ENCODE results near the gene TMEM132A. TPM values are rescaled to one million over a fixed set of nuclear protein-coding genes. Genes with fewer than 3 reads are reported as not detected.
A peak's percentile ranks its signal among the peaks of the same experiment; 100 is the strongest.

TMEM132A gene
- total RNA-seq, 1 experiment from 2014 or later, result 95.5 TPM

DNA sequence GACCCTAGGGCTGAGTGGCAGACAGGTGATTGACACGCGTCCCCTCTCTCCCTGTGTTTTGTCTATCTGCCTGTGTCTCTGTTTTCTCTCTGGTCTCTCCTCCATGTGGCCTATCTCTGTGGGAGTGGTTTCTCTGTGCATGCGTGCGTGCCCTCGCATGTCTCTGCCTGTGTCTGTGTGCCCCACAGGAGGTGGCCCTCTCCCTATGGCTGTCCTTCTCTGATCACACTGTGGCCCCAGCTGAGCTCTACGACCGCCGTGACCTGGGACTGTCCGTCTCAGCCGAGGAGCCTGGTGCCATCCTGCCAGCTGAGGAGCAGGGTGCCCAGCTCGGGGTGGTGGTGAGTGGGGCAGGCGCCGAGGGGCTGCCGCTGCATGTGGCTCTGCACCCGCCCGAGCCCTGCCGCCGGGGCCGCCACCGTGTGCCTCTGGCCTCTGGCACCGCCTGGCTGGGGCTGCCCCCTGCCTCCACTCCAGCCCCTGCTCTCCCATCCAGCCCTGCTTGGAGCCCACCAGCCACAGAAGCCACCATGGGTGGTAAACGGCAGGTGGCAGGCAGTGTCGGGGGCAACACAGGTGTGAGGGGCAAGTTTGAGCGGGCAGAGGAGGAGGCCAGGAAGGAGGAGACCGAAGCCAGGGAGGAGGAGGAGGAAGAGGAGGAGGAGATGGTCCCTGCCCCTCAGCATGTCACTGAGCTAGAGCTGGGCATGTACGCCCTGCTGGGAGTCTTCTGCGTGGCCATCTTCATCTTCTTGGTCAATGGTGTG lies 11.6 kb downstream of the TMEM132A start:
- Mint-ChIP-seq H3K4me1 (peaks cover 13 to 19% of the 10 kb centered on the region in 2 experiments), H3K36me3 (ENCODE audit: insufficient read depth in 1 of 3, low read depth in 3 of 3) (peaks cover 6 to 37% (median 33%) of the 10 kb centered on the region in 3 experiments; a peak in 6 of 7 replicates), H3K9me3 (no peaks in the 10 kb centered on the region), H3K27me3 (ENCODE audit: low read depth) (peaks cover 2% of the 10 kb centered on the region), H3K27ac (peak overlapping the region in 1 of 3 experiments; percentile 79; a peak in 2 of 7 replicates), H3K4me3 (no peak overlapping the region)
- Histone ChIP-seq H3K9ac (ENCODE audit: extremely low read depth, insufficient read length, low read length) (no peak overlapping the region), H2BK12ac (ENCODE audit: insufficient read length, low read depth, low read length) (no peak overlapping the region), H3T11ph (ENCODE audit: low read length) (no peak overlapping the region), H3K23ac (ENCODE audit: insufficient read length, low read depth, low read length) (no peak overlapping the region), H2AK5ac (ENCODE audit: insufficient read length, low read length) (no peak overlapping the region), H3K9me3 (ENCODE audit: control insufficient read depth, low read depth, low read length) (no peaks in the 10 kb centered on the region), H3K56ac (ENCODE audit: insufficient read length, low read depth, low read length) (no peak overlapping the region), H2BK5ac (ENCODE audit: insufficient read length, low read length) (no peak overlapping the region), H2AFZ (ENCODE audit: low read length) (no peak overlapping the region), H3K4me1 (ENCODE audit: insufficient read depth, low read length) (no peaks in the 10 kb centered on the region), H3K23me2 (ENCODE audit: insufficient read length, low read depth, low read length, poor library complexity, severe bottlenecking) (no peaks in the 10 kb centered on the region), H4K91ac (ENCODE audit: insufficient read length, low read depth, low read length) (no peak overlapping the region), H3K79me1 (ENCODE audit: insufficient read depth, low read depth, low read length, poor library complexity, severe bottlenecking) (no peaks in the 10 kb centered on the region), H3K27ac (ENCODE audit: insufficient read length, low read depth, low read length) (no peak overlapping the region), H4K8ac (replicated peaks; ENCODE audit: insufficient read length, low read depth, low read length) (no peak overlapping the region), H3K18ac (ENCODE audit: insufficient read length, low read depth, low read length) (no peak overlapping the region), H3K79me2 (ENCODE audit: insufficient read depth, low read length) (no peaks in the 10 kb centered on the region), H2BK20ac (ENCODE audit: low read depth, low read length, poor library complexity, severe bottlenecking) (no peak overlapping the region), H3K27me3 (ENCODE audit: insufficient read depth, low read length) (no peaks in the 10 kb centered on the region), H3K4me2 (ENCODE audit: insufficient read depth, insufficient read length, low read length) (no peak overlapping the region), H3K14ac (ENCODE audit: insufficient read depth, low read length) (no peak overlapping the region; the same call in 1 of the 2 replicates), H4K5ac (ENCODE audit: insufficient read length, low read depth, low read length) (no peak overlapping the region), H4K20me1 (ENCODE audit: control insufficient read depth, insufficient read depth, insufficient read length) (no peaks in the 10 kb centered on the region), H2BK120ac (ENCODE audit: low read depth, low read length, poor library complexity, severe bottlenecking) (no peak overlapping the region), H3K4ac (ENCODE audit: low read depth, low read length) (no peak overlapping the region), H2BK15ac (ENCODE audit: low read depth, low read length) (no peak overlapping the region)
- no CpG with 5 or more reads among the region's 27 CpGs for WGBS (ENCODE audit: extremely low coverage, insufficient read length, low lambda C conversion rate)
- TF ChIP-seq, protein P1, sequence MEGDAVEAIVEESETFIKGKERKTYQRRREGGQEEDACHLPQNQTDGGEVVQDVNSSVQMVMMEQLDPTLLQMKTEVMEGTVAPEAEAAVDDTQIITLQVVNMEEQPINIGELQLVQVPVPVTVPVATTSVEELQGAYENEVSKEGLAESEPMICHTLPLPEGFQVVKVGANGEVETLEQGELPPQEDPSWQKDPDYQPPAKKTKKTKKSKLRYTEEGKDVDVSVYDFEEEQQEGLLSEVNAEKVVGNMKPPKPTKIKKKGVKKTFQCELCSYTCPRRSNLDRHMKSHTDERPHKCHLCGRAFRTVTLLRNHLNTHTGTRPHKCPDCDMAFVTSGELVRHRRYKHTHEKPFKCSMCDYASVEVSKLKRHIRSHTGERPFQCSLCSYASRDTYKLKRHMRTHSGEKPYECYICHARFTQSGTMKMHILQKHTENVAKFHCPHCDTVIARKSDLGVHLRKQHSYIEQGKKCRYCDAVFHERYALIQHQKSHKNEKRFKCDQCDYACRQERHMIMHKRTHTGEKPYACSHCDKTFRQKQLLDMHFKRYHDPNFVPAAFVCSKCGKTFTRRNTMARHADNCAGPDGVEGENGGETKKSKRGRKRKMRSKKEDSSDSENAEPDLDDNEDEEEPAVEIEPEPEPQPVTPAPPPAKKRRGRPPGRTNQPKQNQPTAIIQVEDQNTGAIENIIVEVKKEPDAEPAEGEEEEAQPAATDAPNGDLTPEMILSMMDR (conservative IDR thresholded peaks at IDR 0.05), result no peak
- DNase-seq, result no peak
